Activated T-cell treated with anti-CD3 and anti-CD28 coated beads for 48 hours (primary cell): Measurements from ENCODE around the gene FLNB.

Source experiments
- DNase-seq: peaks from one replicate; pipeline ENCODE4 v3.0.0-alpha.2; 2020; ENCODE audit warnings: low read depth

FLNB gene

DNA sequence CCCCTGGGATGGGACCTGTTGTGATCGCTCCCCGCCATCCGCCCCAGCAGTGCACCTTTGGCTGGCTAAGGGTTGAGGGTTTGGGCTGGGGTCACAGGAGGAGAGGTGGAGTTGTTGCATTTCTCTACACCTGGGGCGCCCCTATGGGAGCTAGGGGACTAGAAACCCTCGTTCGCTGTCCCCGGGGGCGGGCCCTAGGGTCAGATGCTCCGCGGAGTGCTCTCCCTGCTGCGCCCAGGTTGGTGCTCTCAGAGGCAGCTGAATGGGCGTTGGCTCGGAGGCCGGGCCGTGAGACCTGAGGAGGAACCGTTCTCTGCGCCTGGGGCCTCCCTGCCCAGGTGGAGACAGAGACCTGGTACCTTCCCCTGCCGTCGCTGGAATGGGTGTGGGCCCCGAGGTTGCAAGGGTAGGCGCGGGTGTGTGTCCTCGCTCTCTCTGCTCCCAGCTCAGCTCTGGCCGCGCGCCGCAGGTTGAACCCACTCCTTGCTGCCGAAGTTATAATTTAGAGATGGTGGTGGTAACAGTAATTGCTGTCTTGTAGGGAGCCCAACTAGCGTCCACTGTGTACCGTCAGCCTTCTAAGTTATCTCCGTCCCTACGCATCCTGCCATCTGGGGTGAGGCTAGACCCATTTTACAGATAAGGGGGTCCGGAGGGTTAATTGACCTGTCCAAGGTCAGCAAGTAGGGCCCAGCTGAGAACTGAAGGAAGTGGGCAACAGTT, 965 bp downstream of the FLNB start:
- DNase-seq: peak; percentile 30

GRCh38 chr3:58009749-58010535, 1.7 kb downstream of the FLNB start:
- no peak for DNase-seq

GRCh38 chr3:58010562-58010961, 2.3 kb downstream of the FLNB start:
- no peak for DNase-seq

DNA sequence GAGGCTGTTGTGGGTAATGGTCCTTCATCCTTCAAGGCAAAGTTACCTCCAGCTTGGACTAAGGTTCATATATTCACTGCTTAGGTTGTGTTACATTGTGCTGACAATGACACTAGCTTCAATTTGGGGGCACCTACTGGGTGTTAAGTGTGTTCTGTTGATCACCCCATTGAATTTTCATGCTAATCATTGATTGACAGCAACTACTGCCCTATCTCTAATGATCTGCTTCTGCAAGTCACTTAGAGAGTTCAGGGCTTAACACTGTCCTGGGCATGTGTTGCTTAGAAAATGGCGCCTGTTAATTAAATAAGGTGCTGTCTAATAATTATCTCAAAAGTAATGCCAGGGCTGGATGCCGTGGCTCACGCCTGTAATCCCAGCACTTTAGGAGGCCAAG, 3.4 kb downstream of the FLNB start:
- no peak for DNase-seq

- DNase-seq: no peak
Measured at GRCh38 chr3:58012302-58012701, 4.1 kb downstream of the FLNB start.

- no peak for DNase-seq
Measured at GRCh38 chr3:58013099-58013498, 4.9 kb downstream of the FLNB start.

DNA sequence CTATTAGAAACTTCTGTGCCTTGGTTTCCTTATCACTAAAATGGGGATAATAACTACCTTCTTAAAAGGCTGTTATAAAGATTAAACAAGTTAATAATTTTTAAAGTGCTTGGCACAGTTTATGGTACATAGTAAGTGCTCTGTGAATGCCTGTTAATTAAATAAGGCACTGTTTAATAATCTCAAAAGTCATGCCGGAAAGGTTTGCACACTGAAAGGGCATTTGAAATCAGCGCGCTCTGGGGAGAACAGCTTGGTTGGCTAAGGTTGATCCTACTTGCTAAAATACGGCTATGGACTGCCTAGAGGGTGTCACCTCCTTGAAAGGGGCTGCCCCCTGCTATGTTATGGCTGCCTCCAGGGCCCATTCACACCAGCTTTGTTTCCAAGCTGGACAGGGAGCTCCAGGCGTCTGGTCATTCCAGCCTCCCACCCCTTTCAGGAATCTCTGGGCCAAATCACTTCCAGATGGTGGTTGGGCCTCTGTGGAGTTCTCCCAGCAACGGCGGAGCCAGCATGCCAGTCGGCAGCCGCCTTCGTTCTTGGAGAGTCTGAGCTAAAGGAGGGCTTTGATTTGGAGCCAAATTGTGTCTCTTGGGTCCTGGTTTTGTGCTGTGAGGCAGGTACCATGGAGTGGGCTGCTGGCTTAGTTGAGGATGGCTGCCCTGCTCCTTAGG, 5.9 kb downstream of the FLNB start:
- no peak for DNase-seq

GRCh38 chr3:58015520-58015915, 7.3 kb downstream of the FLNB start:
- no peak for DNase-seq

GRCh38 chr3:58016710-58017109, 8.5 kb downstream of the FLNB start:
- no peak for DNase-seq

GRCh38 chr3:58018892-58019742, 10.9 kb downstream of the FLNB start:
- DNase-seq: no peak

GRCh38 chr3:58020783-58021071, 12.5 kb downstream of the FLNB start:
- DNase-seq: no peak

DNA sequence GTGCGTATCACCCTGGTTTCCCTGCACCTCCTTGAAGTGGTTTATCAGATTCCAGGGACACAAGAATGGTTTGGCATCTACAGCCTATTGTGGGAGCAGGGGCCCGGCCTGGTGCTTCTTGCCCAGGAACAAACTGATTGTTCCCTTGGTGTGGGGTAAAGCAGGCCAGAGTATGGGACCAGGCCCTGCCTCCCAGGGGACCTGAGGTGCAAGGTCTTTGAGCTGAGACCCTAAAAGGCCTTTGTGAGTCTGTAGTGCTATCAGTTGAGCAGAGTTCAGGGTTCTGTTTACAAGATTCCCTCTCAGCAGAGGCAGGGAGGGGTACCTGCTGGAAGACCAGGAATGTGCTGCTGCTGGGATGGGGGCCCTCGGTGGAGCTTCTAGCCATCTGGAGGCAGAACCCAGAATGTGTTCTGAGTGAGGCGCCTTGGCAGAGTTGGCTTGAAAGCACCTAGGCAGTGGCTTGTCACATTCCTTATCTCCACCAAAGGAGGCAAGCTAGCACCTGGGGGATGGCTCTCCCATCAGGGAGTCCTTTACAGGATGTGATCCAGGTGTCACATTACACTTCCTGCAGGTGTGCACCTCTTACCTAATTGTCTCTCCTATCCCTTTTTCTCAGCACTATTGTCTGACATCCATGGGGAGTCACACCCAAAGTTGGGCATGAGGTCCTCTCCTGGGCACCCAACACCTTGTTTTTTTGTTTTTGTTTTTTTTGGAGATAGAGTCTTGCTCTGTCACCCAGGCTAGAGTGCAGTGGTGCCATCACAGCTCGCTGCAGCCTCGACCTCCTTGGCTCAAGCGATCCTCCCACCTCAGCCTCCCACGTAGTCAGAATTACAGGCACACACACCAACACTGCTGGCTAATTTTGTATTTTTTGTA, 13.1 kb downstream of the FLNB start:
- DNase-seq: no peak

DNA sequence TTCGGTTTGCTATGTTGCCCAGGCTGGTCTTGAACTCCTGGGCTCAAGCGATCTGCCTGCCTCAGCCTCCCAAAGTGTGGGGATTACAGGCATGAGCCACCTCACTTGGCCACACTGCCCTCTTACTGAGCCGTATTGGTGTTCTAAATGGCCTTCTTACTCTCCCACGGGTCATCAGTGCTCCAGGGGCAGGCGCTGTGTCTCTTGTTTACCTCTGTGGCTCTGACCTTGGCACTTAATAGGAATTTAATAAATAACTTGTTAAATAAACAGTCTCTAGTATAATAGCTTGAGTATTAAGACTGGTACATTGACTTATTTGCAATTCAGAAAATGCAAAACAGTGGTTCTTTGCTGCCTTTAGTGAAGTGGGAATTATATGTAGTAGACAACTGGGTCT, 13.7 kb downstream of the FLNB start:
- DNase-seq: no peak

DNA sequence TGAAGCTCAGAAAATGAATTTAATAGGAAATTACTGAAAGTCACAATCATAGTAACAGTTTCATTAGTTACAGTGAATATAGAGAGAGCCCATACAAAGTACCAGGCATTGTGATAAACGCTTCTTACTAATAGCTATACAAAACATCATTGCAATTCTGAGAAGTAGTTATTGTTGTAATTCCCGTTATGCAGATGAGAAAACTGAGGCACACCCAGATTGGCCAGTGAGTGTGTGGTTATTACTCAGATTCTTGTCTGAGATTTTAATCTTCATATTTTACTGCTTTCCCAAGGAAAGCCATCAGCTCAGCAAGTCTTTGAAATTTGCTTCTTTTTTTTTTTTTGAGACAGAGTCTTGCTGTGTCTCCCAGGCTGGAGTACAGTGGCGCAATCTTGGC, 14.3 kb downstream of the FLNB start:
- DNase-seq: no peak

- no peak for DNase-seq
Measured at GRCh38 chr3:58023531-58023930, 15.3 kb downstream of the FLNB start.

GRCh38 chr3:58025406-58025805, 17.2 kb downstream of the FLNB start:
- DNase-seq: no peak

- DNase-seq: no peak
Measured at GRCh38 chr3:58025837-58026569, 17.8 kb downstream of the FLNB start.

DNA sequence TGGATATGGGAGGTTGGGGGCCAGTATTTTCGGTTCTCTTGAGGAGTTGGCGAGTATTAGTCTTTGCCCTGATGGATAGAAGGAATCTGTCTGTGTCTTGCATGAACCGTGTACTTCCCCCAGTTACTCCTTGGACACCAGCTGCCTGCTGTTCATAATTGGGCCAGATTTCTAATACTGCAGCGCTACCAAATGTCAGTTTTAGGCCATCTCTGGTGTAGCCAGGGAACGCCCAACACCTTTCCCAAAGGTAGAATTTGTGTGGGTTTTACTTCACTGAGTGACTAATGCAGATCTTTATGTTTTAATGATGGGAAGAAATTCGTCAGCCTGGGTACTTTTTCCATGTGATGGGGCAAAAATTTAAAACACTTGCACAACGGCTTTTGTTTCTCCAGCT, 18.4 kb downstream of the FLNB start:
- DNase-seq: no peak

GRCh38 chr3:58027704-58028317, 19.6 kb downstream of the FLNB start:
- DNase-seq: no peak

GRCh38 chr3:58028902-58029301, 20.7 kb downstream of the FLNB start:
- DNase-seq: no peak
